ENCODE measurements around the gene PARVB. TPM values are rescaled to one million over a fixed set of nuclear protein-coding genes. Genes with fewer than 3 reads are reported as not detected.

PARVB gene
- total RNA-seq, 1 donor from 2014 or later: 49.3 TPM

DNA sequence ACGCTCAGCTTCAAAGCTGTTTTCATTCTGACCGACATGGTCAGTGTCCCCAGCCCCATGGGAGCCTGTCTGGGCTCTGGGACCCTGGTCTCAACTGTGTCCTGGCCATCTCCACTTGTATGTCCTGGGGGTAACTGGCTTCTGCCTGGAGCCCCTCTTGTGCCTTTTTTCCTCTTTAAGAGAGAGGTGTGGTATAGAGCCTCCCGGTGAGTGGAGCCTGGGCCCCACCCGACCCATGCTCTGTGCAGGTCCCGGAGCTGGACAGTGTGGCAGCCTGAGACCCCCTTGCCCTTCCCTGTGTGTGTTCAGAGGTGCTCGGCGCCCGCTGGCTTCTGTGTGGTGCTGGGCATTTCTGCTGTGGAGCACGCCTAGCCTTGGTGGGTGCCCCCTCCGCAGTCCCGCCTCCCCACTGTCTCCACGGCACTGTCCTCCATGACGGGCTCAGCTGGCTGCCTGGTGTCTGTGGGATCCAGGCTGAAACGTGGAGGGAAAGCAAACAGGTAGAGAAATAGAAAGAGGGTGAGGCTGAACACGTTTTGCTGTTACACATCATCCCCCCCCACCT, 74.9 kb downstream of the PARVB start:
- Histone ChIP-seq H3K4me3 (no peak overlapping the region), H3K27ac (no peak overlapping the region), H3K27me3 (no peaks in the 10 kb centered on the region), H3K4me1 (no peaks in the 10 kb centered on the region), H3K36me3 (peaks cover 14% of the 10 kb centered on the region), H3K9me3 (no peaks in the 10 kb centered on the region)
- no peak for DNase-seq
- TF ChIP-seq, protein P1, sequence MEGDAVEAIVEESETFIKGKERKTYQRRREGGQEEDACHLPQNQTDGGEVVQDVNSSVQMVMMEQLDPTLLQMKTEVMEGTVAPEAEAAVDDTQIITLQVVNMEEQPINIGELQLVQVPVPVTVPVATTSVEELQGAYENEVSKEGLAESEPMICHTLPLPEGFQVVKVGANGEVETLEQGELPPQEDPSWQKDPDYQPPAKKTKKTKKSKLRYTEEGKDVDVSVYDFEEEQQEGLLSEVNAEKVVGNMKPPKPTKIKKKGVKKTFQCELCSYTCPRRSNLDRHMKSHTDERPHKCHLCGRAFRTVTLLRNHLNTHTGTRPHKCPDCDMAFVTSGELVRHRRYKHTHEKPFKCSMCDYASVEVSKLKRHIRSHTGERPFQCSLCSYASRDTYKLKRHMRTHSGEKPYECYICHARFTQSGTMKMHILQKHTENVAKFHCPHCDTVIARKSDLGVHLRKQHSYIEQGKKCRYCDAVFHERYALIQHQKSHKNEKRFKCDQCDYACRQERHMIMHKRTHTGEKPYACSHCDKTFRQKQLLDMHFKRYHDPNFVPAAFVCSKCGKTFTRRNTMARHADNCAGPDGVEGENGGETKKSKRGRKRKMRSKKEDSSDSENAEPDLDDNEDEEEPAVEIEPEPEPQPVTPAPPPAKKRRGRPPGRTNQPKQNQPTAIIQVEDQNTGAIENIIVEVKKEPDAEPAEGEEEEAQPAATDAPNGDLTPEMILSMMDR (IDR thresholded peaks at IDR 0.05): no peak
- ATAC-seq: no peak
- intact Hi-C loops (cut with DNase I): no loop called here

DNA sequence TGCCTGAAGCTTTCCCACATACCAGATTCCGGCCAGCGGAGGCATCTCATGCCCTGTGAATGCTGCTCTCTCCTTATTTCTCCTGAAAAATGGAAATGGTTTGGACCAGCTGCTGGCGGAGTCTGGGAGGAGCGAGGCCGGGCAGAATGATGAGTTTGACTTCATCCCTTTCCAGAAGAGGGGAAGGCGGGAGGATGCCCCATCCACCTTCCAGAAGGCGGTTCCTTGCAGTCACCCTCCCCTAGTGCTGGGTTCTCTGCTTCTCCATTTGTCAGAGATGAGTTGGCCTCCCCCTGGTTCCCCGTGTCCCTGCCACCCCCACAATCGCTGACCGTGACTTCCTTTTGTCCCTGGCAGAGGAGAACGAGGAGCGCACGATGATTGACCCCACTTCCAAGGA, 75.6 kb downstream of the PARVB start:
- ATAC-seq (no peak), DNase-seq (no peak)
- intact Hi-C loops (cut with DNase I): no loop called here

DNA sequence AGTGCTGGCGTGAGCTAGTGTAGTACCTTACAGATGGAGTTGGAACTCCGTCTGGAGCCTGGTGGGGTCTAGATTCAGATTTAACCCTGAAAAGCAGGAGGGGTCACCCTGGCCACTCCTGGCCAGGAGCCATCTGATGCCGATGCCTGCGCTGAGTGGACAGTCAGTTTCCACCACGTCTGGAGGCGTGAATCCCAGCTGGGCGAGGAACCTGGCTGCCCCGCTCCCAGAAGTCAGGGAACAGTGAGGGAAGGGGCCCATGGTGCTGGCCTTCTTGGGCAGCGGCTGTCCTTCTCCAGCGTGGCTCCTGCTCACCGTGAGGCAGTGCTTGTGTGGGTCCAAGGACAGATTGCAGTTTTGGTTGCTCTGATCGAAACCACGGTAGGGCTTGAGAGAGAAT, 76.3 kb downstream of the PARVB start:
- ATAC-seq: no peak
- intact Hi-C loops (cut with DNase I): no loop called here
- Histone ChIP-seq H3K27me3 (no peaks in the 10 kb centered on the region), H3K4me1 (no peaks in the 10 kb centered on the region), H3K36me3 (peaks cover 14% of the 10 kb centered on the region), H3K9me3 (no peaks in the 10 kb centered on the region), H3K27ac (no peak overlapping the region), H3K4me3 (no peak overlapping the region)
- no peak for DNase-seq
- TF ChIP-seq, protein P1 (IDR thresholded peaks at IDR 0.05): no peak

More for the DNA sequence above, 75.6 kb downstream of the PARVB start:
- H3K27me3 ChIP-seq: no peaks in the 10 kb centered on the region
- H3K9me3 ChIP-seq: no peaks in the 10 kb centered on the region
- no peak overlapping the region for H3K4me3 ChIP-seq
- TF ChIP-seq, protein P1 (IDR thresholded peaks at IDR 0.05): no peak
- H3K36me3 ChIP-seq: peaks cover 14% of the 10 kb centered on the region
- no peak overlapping the region for H3K27ac ChIP-seq
- no peaks in the 10 kb centered on the region for H3K4me1 ChIP-seq

DNA sequence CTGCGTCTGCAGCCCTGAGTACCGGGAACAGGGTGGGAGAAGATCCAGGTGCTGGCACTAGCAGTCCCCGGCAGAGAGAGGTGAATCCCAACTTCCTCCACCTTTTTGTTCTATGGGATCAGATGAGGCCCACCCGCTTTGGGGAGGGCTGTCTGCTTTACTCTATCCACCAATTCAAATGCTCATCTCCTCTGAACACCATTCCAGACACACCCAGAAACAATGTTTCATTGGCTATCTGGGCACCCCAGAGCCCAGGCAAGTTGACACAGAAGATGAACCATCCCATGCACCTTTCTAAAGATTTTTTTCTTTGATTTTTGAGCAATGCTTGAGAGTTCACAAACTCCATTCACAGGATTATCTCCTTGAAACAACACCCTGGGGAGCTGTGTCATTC, 78.0 kb downstream of the PARVB start:
- Histone ChIP-seq H3K9me3 (no peaks in the 10 kb centered on the region), H3K27me3 (no peaks in the 10 kb centered on the region), H3K4me1 (no peaks in the 10 kb centered on the region), H3K4me3 (no peak overlapping the region), H3K27ac (no peak overlapping the region), H3K36me3 (no peaks in the 10 kb centered on the region)
- intact Hi-C loops (cut with DNase I): no loop called here
- ATAC-seq (no peak), DNase-seq (no peak)
- TF ChIP-seq, protein P1 (IDR thresholded peaks at IDR 0.05): no peak

DNA sequence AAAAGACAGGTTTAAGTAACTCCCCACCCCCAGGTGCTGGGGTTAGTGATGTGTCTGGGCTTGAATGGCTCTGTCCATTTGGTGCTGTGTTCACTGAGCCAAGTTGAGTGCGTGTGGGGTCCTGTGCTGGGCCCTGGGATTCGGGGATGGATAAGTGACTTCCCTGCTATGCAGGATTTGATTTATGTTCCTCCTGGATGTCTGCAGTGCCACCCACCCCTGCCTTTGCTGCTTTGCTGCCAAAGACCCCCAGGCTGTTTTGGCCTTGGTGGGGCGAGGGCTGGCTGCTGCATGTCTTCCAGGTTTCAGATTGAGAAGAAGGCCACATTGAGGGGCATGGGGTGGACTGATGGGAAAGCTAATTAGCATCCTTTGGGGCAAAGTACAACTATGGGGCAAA, 78.8 kb downstream of the PARVB start:
- TF ChIP-seq, protein P1 (IDR thresholded peaks at IDR 0.05): no peak
- no peak for ATAC-seq
- Histone ChIP-seq H3K27me3 (no peaks in the 10 kb centered on the region), H3K27ac (no peak overlapping the region), H3K4me3 (no peak overlapping the region), H3K9me3 (no peaks in the 10 kb centered on the region), H3K36me3 (no peaks in the 10 kb centered on the region), H3K4me1 (no peaks in the 10 kb centered on the region)
- intact Hi-C loops (cut with DNase I): no loop called here
- no peak for DNase-seq

All from upper lobe of right lung (tissue), 1 donor.